ENCODE results near the gene AP1AR.

Gene AP1AR

GRCh38 chr4:112312610-112313239, 81.1 kb downstream of the AP1AR start:
- DNase-seq = no peak

- DNase-seq = no peak
Observed at GRCh38 chr4:112315446-112315845, 83.9 kb downstream of the AP1AR start.

DNA sequence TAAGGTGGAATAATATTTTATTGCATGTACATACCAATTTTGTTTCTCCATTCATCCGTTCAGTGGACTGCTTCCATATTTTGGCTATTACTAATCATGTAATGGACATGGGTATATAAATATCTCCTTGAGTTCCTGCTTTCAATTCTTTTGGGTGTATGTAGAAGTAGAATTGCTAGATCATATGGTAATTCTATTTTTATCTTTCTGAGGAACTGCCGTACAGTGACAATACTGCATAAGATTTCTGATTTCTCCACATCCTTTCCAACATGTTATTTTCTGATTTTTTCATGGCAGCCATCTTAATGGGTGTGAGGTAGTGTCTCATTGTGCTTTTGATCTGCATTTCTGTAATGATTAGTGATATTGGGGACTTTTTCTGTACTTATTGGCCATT, 84.8 kb downstream of the AP1AR start:
- DNase-seq = no peak

GRCh38 chr4:112318239-112319142, 86.9 kb downstream of the AP1AR start:
- DNase-seq = no peak
